Thymus (tissue), 11 donors: ENCODE results near the gene GABRG1. TPM values are rescaled to one million over a fixed set of nuclear protein-coding genes. Genes with fewer than 3 reads are reported as not detected.

Source experiments
- DNase-seq, 9 donors: peaks; one replicate each; pipeline ENCODE4 v3.0.0-alpha.2; 2013; ENCODE audit warnings: low spot score in 9 of 9, low read depth in 6 of 9, missing footprints in 1 of 9
- H3K27ac ChIP-seq, 2 donors: one replicate each; pipeline ENCODE4 v1.5.1; 2013; ENCODE audit warnings: control low read depth in 1 of 2, low read depth in 1 of 2, low read length in 1 of 2, mild to moderate bottlenecking in 1 of 2, moderate library complexity in 1 of 2
- H3K27me3 ChIP-seq, 2 donors: one replicate each; pipeline ENCODE4 v1.5.1; 2013; ENCODE audit warnings: low read length in 1 of 2; ENCODE audit not compliant: control insufficient read depth in 2 of 2, insufficient read depth in 1 of 2
- H3K36me3 ChIP-seq, 2 donors: one replicate each; pipeline ENCODE4 v1.5.1; 2013; ENCODE audit warnings: low read length in 1 of 2, mild to moderate bottlenecking in 1 of 2, moderate library complexity in 1 of 2; ENCODE audit not compliant: control insufficient read depth in 2 of 2, insufficient read depth in 2 of 2
- H3K4me1 ChIP-seq, 2 donors: one replicate each; pipeline ENCODE4 v1.5.1; 2013; ENCODE audit warnings: low read length in 2 of 2; ENCODE audit not compliant: control insufficient read depth in 2 of 2, insufficient read depth in 2 of 2
- H3K4me3 ChIP-seq, 2 donors: one replicate each; pipeline ENCODE4 v1.5.1; 2013; ENCODE audit warnings: low read length in 2 of 2, control low read depth in 1 of 2, mild to moderate bottlenecking in 1 of 2
- H3K9me3 ChIP-seq, 2 donors: one replicate each; pipeline ENCODE4 v1.5.1; 2013; ENCODE audit warnings: low read length in 1 of 2, mild to moderate bottlenecking in 1 of 2; ENCODE audit not compliant: control insufficient read depth in 2 of 2, insufficient read depth in 1 of 2
- WGBS: extraction: QIAGEN DNeasy Blood & Tissue Kit; methylation state at CpG from one replicate; pipeline ENCODE4 v1.1.7; 2013; 5-methylcytosine and 5-hydroxymethylcytosine counted together
- polyA plus RNA-seq: library from polyadenylated mRNA; stranded (reverse); fragments of 200-250 nt; gene quantifications from one replicate; pipeline ENCODE4 v1.2.3, GENCODE V29; 2013
- total RNA-seq: library from RNA; stranded (reverse); fragments of 120-200 nt; gene quantifications from one replicate; pipeline ENCODE4 v1.2.4, GENCODE V29; 2013
- donor health status: healthy.

The GABRG1 gene
- total and polyA plus RNA-seq, 2 donors, result 0.02 to 0.05 TPM

DNA sequence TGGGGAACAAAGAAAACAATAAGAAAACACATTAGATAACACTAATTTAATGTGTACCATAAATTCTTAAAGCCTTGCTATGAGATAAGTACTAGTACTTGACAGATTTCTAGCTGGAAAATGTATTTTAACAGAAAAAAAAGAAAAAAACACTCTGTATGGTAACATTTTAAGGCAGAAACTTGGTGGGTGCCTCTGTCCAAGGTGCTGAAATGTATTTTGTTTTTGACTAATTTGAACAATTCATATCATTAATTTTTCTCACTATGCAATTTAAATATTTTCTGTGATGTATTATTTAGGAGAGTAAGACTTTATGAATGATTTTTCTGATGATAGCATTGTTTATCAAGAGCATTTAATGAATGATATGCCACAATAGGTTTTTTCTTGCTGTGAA is 107.5 kb downstream of the GABRG1 start:
- H3K36me3 ChIP-seq, result no peaks in the 10 kb centered on the region
- no peak overlapping the region for H3K4me3 ChIP-seq
- no peaks in the 10 kb centered on the region for H3K27me3 ChIP-seq
- no peak for DNase-seq
- no peaks in the 10 kb centered on the region for H3K9me3 ChIP-seq
- no peaks in the 10 kb centered on the region for H3K4me1 ChIP-seq
- no peak overlapping the region for H3K27ac ChIP-seq

DNA sequence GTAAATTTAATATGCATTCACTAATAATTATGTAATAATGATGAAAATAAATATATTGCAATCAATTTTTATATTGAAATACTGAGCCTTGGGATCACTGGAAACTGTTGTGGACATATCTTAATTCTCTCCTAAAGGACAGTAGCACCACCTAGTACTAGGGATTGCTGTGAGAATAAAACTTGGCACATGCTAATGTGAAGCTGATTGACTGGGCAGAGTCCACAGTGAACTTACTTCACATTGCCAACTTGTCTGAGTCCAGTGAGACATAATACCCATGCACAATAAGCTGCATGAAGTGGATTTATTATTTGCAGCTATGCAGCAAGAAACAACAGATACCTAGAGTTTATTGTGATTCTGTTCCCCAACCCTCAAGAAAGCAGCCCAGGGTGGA is 131.1 kb downstream of the GABRG1 start:
- no peaks in the 10 kb centered on the region for H3K9me3 ChIP-seq
- H3K36me3 ChIP-seq, result no peaks in the 10 kb centered on the region
- H3K27ac ChIP-seq, result no peak overlapping the region
- DNase-seq, result no peak
- no peaks in the 10 kb centered on the region for H3K4me1 ChIP-seq
- H3K4me3 ChIP-seq, result no peak overlapping the region
- no peaks in the 10 kb centered on the region for H3K27me3 ChIP-seq

DNA sequence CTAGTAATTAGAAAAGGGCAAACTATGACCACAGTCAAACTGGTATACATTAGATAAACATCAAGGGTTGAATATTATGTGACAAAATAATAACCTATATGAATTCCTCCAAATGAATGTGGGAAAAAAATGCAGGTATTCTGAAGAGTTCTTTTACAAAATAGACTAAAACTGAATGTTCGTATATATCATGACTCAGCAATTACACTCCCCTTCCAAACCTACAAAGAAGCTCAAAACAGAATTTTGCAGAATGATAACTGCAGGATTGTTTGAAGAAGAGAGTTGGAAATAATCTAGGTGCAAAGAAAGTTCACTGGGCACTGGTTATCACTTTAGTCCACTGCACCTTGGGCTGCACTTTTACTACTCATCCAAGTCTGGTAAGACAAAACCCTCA is 134.1 kb downstream of the GABRG1 start:
- no peak overlapping the region for H3K4me3 ChIP-seq
- 60% methylated on average over 1 of the region's 1 CpG for WGBS
- H3K9me3 ChIP-seq, result no peaks in the 10 kb centered on the region
- no peaks in the 10 kb centered on the region for H3K4me1 ChIP-seq
- DNase-seq, result no peak
- no peak overlapping the region for H3K27ac ChIP-seq
- no peaks in the 10 kb centered on the region for H3K36me3 ChIP-seq
- H3K27me3 ChIP-seq, result no peaks in the 10 kb centered on the region

DNA sequence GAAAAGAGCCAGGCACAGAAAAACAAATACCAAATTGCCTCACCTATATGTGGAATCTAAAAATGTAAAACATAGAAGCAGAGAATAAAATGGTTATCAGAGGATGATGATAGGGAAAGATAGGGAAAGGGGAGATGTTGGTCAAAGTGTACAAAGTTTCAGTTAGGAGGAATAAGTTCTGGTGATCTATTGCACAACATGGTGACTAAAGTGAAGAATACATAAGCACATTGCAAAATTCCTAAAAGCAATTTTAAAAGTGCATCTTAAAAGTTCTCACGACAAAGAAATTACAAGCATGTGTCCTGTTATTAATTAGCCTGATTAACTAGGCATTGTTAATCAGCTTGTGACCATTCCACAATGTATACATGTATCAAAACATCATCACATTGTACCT is 136.0 kb downstream of the GABRG1 start:
- no peaks in the 10 kb centered on the region for H3K4me1 ChIP-seq
- no peaks in the 10 kb centered on the region for H3K9me3 ChIP-seq
- no peak overlapping the region for H3K4me3 ChIP-seq
- DNase-seq, result no peak
- WGBS, result 96% methylated on average over 1 of the region's 1 CpG
- H3K27ac ChIP-seq, result no peak overlapping the region
- H3K27me3 ChIP-seq, result no peaks in the 10 kb centered on the region
- no peaks in the 10 kb centered on the region for H3K36me3 ChIP-seq
